Central memory CD8-positive, alpha-beta T cell (primary cell): Measurements from ENCODE around the gene DCTN2.
"Not testable (repeated sequence)": the region's sequence is repeated elsewhere in the genome, so short reads cannot be mapped to it uniquely, and the experiment has no call there.

Experiments used
- ATAC-seq: fragments of 150-1000 bp; cut with Tn5 transposase; replicated peaks from 2 replicates; pipeline ENCODE4 v1.10.0; 2022; ENCODE audit warnings: mild to moderate bottlenecking, moderate FRiP score, moderate number of reproducible peaks; ENCODE audit not compliant: poor library complexity, severe bottlenecking; ENCODE audit errors: extremely low read depth
- DNase-seq, 2 donors: peaks; one replicate each; pipeline ENCODE4 v3.0.0; 2021; ENCODE audit warnings: low spot score in 2 of 2
- H3K27ac Mint-ChIP-seq: one replicate; pipeline ENCODE4 v1.8.0; 2022; ENCODE audit warnings: low read depth, mild to moderate bottlenecking, moderate library complexity, mixed read lengths
- H3K27me3 Mint-ChIP-seq: one replicate; pipeline ENCODE4 v1.8.0; 2022; ENCODE audit warnings: mixed read lengths
- H3K36me3 Mint-ChIP-seq: one replicate; pipeline ENCODE4 v1.8.0; 2022; ENCODE audit warnings: mild to moderate bottlenecking, moderate library complexity, mixed read lengths; ENCODE audit not compliant: insufficient read depth
- H3K4me1 Mint-ChIP-seq: one replicate; pipeline ENCODE4 v1.8.0; 2022; ENCODE audit warnings: mixed read lengths
- H3K4me3 Mint-ChIP-seq: one replicate; pipeline ENCODE4 v1.8.0; 2022; ENCODE audit warnings: mild to moderate bottlenecking, moderate library complexity, mixed read lengths
- H3K9me3 Mint-ChIP-seq: one replicate; pipeline ENCODE4 v1.8.0; 2022; ENCODE audit warnings: mixed read lengths

Gene DCTN2

DNA sequence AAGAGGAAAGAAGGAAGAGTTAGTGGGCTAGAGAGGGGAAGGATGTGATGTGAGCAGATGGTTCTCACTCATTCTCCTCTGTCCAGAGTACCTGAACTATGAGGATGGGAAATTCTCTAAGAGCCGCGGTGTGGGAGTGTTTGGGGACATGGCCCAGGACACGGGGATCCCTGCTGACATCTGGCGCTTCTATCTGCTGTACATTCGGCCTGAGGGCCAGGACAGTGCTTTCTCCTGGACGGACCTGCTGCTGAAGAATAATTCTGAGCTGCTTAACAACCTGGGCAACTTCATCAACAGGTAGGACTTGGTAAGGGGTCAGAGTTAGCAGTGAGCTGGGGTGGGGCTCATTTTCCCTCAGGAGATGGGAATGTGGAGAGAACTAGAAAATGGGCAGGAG lies 34.3 kb downstream of the DCTN2 start:
- DNase-seq (no peak), ATAC-seq (no peak)
- no peaks in the 10 kb centered on the region for H3K27me3 Mint-ChIP-seq
- H3K27ac Mint-ChIP-seq = peak overlapping the region; percentile 65
- peaks cover 54% of the 10 kb centered on the region for H3K36me3 Mint-ChIP-seq
- H3K9me3 Mint-ChIP-seq = no peaks in the 10 kb centered on the region
- peaks cover 5% of the 10 kb centered on the region for H3K4me1 Mint-ChIP-seq
- H3K4me3 Mint-ChIP-seq = no peak overlapping the region

DNA sequence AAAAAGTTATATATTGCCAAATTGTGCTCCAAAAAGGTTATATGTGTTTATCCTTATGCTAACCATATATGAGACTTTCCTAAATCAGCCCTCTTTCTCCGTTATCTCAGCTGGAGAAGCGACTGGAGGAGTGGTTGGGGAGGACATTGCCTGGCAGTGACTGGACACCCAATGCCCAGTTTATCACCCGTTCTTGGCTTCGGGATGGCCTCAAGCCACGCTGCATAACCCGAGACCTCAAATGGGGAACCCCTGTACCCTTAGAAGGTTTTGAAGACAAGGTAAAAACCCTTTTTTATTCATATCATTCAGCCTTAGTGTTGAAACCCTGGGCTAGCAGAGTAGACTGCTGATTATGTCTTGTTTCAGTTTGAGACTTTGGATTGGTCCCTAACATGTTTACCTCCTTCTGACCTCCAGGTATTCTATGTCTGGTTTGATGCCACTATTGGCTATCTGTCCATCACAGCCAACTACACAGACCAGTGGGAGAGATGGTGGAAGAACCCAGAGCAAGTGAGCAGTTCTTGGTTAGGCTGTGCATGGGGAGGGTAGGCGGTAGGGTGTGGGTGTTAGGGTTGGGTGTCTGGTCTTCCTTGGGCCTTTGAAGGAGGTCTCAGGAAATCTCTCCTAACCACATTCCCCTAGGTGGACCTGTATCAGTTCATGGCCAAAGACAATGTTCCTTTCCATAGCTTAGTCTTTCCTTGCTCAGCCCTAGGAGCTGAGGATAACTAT lies 35.2 kb downstream of the DCTN2 start:
- Mint-ChIP-seq H3K4me1 (peaks cover under 1% of the 10 kb centered on the region), H3K9me3 (no peaks in the 10 kb centered on the region), H3K4me3 (no peak overlapping the region), H3K36me3 (peaks cover 49% of the 10 kb centered on the region), H3K27me3 (no peaks in the 10 kb centered on the region), H3K27ac (peak overlapping the region; percentile 65)
- DNase-seq = no peak
- ATAC-seq = no peak

DNA sequence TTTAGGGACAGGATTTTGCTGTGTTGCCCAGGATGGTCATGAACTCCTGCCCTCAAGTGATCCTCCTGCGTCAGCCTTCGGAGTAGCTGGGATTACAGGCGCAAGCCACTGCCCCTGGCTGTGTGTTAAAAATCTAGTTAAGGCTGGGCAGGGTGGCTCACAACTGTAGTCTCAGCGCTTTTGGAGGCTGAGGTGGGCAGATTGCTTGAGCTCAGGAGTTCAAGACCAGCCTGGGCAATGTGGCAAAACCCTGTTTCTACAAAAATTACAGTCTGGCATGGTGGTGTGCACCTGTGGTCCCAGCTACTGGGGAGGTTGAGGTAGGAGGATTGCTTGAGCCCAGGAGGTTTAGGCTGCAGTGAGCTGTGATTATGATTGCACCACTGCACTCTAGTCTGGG lies 35.8 kb downstream of the DCTN2 start:
- H3K36me3 Mint-ChIP-seq = peaks cover 53% of the 10 kb centered on the region
- no peak for DNase-seq
- no peak for ATAC-seq
- no peak overlapping the region for H3K4me3 Mint-ChIP-seq
- H3K9me3 Mint-ChIP-seq = no peaks in the 10 kb centered on the region
- H3K4me1 Mint-ChIP-seq = no peaks in the 10 kb centered on the region
- H3K27me3 Mint-ChIP-seq = no peaks in the 10 kb centered on the region
- no peak overlapping the region for H3K27ac Mint-ChIP-seq

GRCh38 chr12:57507796-57508195 lies 39.2 kb downstream of the DCTN2 start:
- H3K4me1 Mint-ChIP-seq, H3K27me3 Mint-ChIP-seq, DNase-seq, H3K4me3 Mint-ChIP-seq, H3K9me3 Mint-ChIP-seq, H3K27ac Mint-ChIP-seq, ATAC-seq: not testable (repeated sequence)
- peaks cover 58% of the 10 kb centered on the region for H3K36me3 Mint-ChIP-seq

- peaks cover 56% of the 10 kb centered on the region for H3K36me3 Mint-ChIP-seq
- DNase-seq, H3K9me3 Mint-ChIP-seq, H3K27me3 Mint-ChIP-seq, H3K4me1 Mint-ChIP-seq, ATAC-seq, H3K27ac Mint-ChIP-seq, H3K4me3 Mint-ChIP-seq: not testable (repeated sequence)
Observed at GRCh38 chr12:57506541-57506940, 40.5 kb downstream of the DCTN2 start.

GRCh38 chr12:57502311-57502969 lies 44.6 kb downstream of the DCTN2 start:
- H3K27me3 Mint-ChIP-seq, H3K4me3 Mint-ChIP-seq, H3K4me1 Mint-ChIP-seq, ATAC-seq, H3K27ac Mint-ChIP-seq, DNase-seq, H3K9me3 Mint-ChIP-seq: not testable (repeated sequence)
- peaks cover 80% of the 10 kb centered on the region for H3K36me3 Mint-ChIP-seq

DNA sequence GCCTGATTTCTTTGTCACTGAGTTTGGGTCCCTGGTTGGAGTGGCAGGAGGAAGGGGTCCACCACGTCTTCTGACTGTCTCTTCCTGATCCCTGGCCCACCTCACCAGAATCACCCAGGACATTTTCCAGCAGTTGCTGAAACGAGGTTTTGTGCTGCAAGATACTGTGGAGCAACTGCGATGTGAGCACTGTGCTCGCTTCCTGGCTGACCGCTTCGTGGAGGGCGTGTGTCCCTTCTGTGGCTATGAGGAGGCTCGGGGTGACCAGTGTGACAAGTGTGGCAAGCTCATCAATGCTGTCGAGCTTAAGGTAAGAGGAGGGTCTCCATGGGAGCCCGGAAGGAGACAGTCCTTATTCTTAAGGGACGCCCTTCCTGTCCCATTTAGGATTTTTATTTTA lies 46.8 kb downstream of the DCTN2 start:
- DNase-seq (no peak), ATAC-seq (no peak)
- Mint-ChIP-seq H3K4me1 (peaks cover 10% of the 10 kb centered on the region), H3K27ac (no peak overlapping the region), H3K4me3 (no peak overlapping the region), H3K9me3 (no peaks in the 10 kb centered on the region), H3K27me3 (no peaks in the 10 kb centered on the region), H3K36me3 (peaks cover 73% of the 10 kb centered on the region)

DNA sequence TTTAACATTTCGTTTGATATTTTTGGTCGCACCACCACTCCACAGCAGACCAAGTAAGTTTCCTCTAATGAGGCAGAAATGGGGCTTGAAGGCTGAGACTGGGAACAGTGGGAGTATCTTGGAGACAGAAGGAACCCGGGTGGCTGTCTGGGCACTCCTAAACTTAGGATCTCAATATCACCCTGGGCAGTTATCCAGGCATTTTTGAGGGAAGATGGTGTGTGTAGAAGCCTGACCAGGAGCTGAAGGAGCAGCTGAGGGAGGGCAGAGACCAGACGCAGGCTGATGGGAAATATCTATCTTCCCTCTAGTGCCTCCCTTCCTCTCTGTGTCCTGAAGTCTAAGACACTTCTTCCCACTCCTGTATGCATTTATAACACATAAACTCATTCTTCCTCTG lies 48.4 kb downstream of the DCTN2 start:
- no peaks in the 10 kb centered on the region for H3K27me3 Mint-ChIP-seq
- no peaks in the 10 kb centered on the region for H3K9me3 Mint-ChIP-seq
- ATAC-seq (no peak), DNase-seq (no peak)
- H3K4me3 Mint-ChIP-seq = no peak overlapping the region
- H3K36me3 Mint-ChIP-seq = peaks cover 63% of the 10 kb centered on the region
- H3K27ac Mint-ChIP-seq = no peak overlapping the region
- H3K4me1 Mint-ChIP-seq = peaks cover 10% of the 10 kb centered on the region

GRCh38 chr12:57498132-57498502 lies 48.9 kb downstream of the DCTN2 start:
- Mint-ChIP-seq H3K36me3 (peaks cover 59% of the 10 kb centered on the region), H3K4me1 (peaks cover 10% of the 10 kb centered on the region), H3K27ac (no peak overlapping the region), H3K9me3 (no peaks in the 10 kb centered on the region), H3K4me3 (no peak overlapping the region), H3K27me3 (no peaks in the 10 kb centered on the region)
- DNase-seq (no peak), ATAC-seq (no peak)

DNA sequence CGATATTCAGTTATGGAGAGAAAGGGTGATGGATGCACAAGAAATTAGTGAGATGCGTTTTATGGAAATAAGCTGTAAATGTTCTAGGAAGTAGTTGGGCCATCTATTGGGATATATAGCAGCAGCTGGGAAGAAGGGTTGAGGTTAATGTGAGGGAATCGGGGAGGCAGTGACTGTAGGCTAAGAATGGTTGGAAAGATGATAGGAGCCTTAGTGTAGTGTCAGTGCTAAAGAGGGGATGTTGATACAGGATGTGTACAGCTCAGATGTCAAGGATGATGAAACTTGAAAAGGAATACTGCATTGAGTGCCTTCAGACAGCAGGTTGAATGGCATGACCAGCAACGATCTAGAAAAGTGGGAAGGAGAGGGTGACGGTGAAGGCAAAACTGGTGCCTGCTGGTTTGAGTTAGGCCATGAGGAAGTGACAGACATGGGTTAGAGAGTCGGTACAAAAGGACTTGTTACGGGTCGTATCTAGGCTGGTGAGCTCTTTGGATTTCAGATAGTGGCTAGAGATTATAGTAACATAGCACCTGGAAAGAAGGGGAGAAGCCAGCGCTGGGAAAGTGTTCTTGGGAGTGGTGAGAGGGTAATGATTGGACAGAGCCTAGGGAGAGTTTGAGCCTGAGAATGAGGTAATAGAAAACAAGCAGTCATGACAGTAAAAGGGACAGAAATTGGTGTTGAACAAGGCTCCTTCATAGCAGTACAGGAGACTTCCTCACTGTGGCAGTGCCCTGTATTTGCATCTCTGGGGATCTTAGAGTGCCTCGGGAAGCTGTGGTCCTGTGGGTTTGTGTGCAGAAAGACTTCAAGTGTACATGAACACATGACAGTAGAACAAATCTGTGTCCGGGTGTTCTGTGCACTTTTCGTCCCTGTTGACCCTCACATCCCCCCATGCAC lies 49.5 kb downstream of the DCTN2 start:
- Mint-ChIP-seq H3K36me3 (peaks cover 62% of the 10 kb centered on the region), H3K27me3 (no peaks in the 10 kb centered on the region), H3K4me1 (peaks cover 10% of the 10 kb centered on the region), H3K27ac (peak overlapping the region; percentile 2), H3K9me3 (no peaks in the 10 kb centered on the region), H3K4me3 (no peak overlapping the region)
- DNase-seq = no peak
- no peak for ATAC-seq

GRCh38 chr12:57496822-57497221 lies 50.2 kb downstream of the DCTN2 start:
- no peak for ATAC-seq
- no peaks in the 10 kb centered on the region for H3K9me3 Mint-ChIP-seq
- DNase-seq = no peak
- H3K4me3 Mint-ChIP-seq = no peak overlapping the region
- H3K4me1 Mint-ChIP-seq = peaks cover 10% of the 10 kb centered on the region
- H3K36me3 Mint-ChIP-seq = peaks cover 65% of the 10 kb centered on the region
- H3K27me3 Mint-ChIP-seq = no peaks in the 10 kb centered on the region
- peak overlapping the region; percentile 2 for H3K27ac Mint-ChIP-seq

- H3K9me3 Mint-ChIP-seq, DNase-seq, H3K27me3 Mint-ChIP-seq, ATAC-seq, H3K27ac Mint-ChIP-seq, H3K4me3 Mint-ChIP-seq: not testable (repeated sequence)
- Mint-ChIP-seq H3K36me3 (peaks cover 65% of the 10 kb centered on the region), H3K4me1 (peaks cover 16% of the 10 kb centered on the region)
Observed at GRCh38 chr12:57495051-57495701, 51.8 kb downstream of the DCTN2 start.
